Activated CD4-positive, alpha-beta memory T cell treated with anti-CD3 and anti-CD28 coated beads for 36 hours (primary cell): ENCODE results near the gene BTD. TPM values are rescaled to one million over a fixed set of nuclear protein-coding genes. Genes with fewer than 3 reads are reported as not detected.
A peak's percentile ranks its signal among the peaks of the same experiment; 100 is the strongest.

Experiments used
- CTCF ChIA-PET: fragments of 350-600 bp; sonication (Branson Sonifier 250); formaldehyde crosslinking; loops from one replicate; lab custom pipeline; 2021; ENCODE audit warnings: antibody characterized with exemption, inconsistent platforms; lab: Charles Lee
- POLR2A ChIA-PET: fragments of 350-600 bp; sonication (Branson Sonifier 250); formaldehyde crosslinking; loops from one replicate; lab custom pipeline; 2021; ENCODE audit warnings: antibody characterized with exemption; lab: Charles Lee
- DNase-seq: peaks from one replicate; pipeline ENCODE4 v3.0.0-alpha.2; 2020
- H3K27ac Mint-ChIP-seq: one replicate; pipeline ENCODE4 v1.8.0; 2021; ENCODE audit warnings: mixed read lengths
- H3K27me3 Mint-ChIP-seq: one replicate; pipeline ENCODE4 v1.8.0; 2021; ENCODE audit warnings: mixed read lengths
- H3K36me3 Mint-ChIP-seq: one replicate; pipeline ENCODE4 v1.8.0; 2021; ENCODE audit warnings: mixed read lengths
- H3K4me1 Mint-ChIP-seq: one replicate; pipeline ENCODE4 v1.8.0; 2021; ENCODE audit warnings: low read depth, mixed read lengths
- H3K4me3 Mint-ChIP-seq: one replicate; pipeline ENCODE4 v1.8.0; 2021; ENCODE audit warnings: mild to moderate bottlenecking, mixed read lengths
- H3K9me3 Mint-ChIP-seq: one replicate; pipeline ENCODE4 v1.8.0; 2021; ENCODE audit warnings: mixed read lengths
- intact Hi-C: fragments of 100-400 bp; cut with micrococcal nuclease; formaldehyde crosslinking; loops from one replicate; pipeline ENCODE4 v1.15.1; 2023
- total RNA-seq, 2 experiments: library from RNA; stranded (reverse); gene quantifications; one replicate each; pipeline ENCODE4 v1.2.3, GENCODE V29; 2021

The BTD gene
- 1 to 10 TPM; 8.6 to 8.7 TPM for total RNA-seq

- Mint-ChIP-seq H3K27me3 (no peaks in the 10 kb centered on the region), H3K4me3 (peak within 1 kb of the TSS; percentile 99), H3K27ac (peak within 1 kb of the TSS; percentile 94), H3K36me3 (peaks cover 18% of the 10 kb centered on the region), H3K9me3 (peaks cover 3% of the 10 kb centered on the region), H3K4me1 (peaks cover 43% of the 10 kb centered on the region)
- intact Hi-C loops: loop anchor here (1.0 to 2.0 kb wide), 7 partner anchors 29 to 664 kb away; partner anchors contain the start of genes CAPN7 and OXNAD1
- ChIA-PET CTCF (interaction anchor here (0.9 to 1.1 kb wide), 3 partner anchors 25 to 209 kb away, joined by 3 read pairs; no protein-coding TSS in a partner anchor), POLR2A (interaction anchor here (0.7 to 1.6 kb wide), 4 partner anchors 25 to 395 kb away, joined by 3 to 4 read pairs (median 3); partner anchors contain the start of gene CAPN7)
- peak; percentile 98 for DNase-seq
These were observed at the start of gene BTD, which contains the start of gene HACL1 for GRCh38 chr3:15601399-15602145. BTD (plus strand) TSS chr3:15601745; CDS start chr3:15635440, 33,695 bp downstream. HACL1 (minus strand) TSS chr3:15601569; CDS start chr3:15601463, 106 bp downstream.

- intact Hi-C loops: no loop called here
- no peak overlapping the region for H3K4me3 Mint-ChIP-seq
- H3K27ac Mint-ChIP-seq: no peak overlapping the region
- ChIA-PET CTCF (no interaction called here), POLR2A (no interaction called here)
- H3K27me3 Mint-ChIP-seq: no peaks in the 10 kb centered on the region
- peaks cover 4% of the 10 kb centered on the region for H3K9me3 Mint-ChIP-seq
- peaks cover 6% of the 10 kb centered on the region for H3K36me3 Mint-ChIP-seq
- H3K4me1 Mint-ChIP-seq: peaks cover 12% of the 10 kb centered on the region
- no peak for DNase-seq
These were observed 49.6 kb upstream of the BTD start for GRCh38 chr3:15551902-15552301.

GRCh38 chr3:15553749-15554148 is 47.8 kb upstream of the BTD start:
- Mint-ChIP-seq H3K27ac (no peak overlapping the region), H3K4me1 (peaks cover 21% of the 10 kb centered on the region), H3K27me3 (no peaks in the 10 kb centered on the region), H3K4me3 (no peak overlapping the region), H3K36me3 (peaks cover 6% of the 10 kb centered on the region), H3K9me3 (no peaks in the 10 kb centered on the region)
- ChIA-PET POLR2A (no interaction called here), CTCF (interaction anchor here (0.5 to 1.5 kb wide), 3 partner anchors 39 to 586 kb away, joined by 3 to 5 read pairs (median 3); no protein-coding TSS in a partner anchor)
- intact Hi-C loops: no loop called here
- no peak for DNase-seq

- H3K36me3 Mint-ChIP-seq: no peaks in the 10 kb centered on the region
- H3K4me1 Mint-ChIP-seq: peaks cover 21% of the 10 kb centered on the region
- no peak for DNase-seq
- H3K27me3 Mint-ChIP-seq: no peaks in the 10 kb centered on the region
- no peak overlapping the region for H3K4me3 Mint-ChIP-seq
- intact Hi-C loops: loop anchor here (2.0 kb wide), 2 partner anchors 20 to 288 kb away; no protein-coding TSS in a partner anchor
- ChIA-PET POLR2A (no interaction called here), CTCF (interaction anchor here (0.6 to 3.3 kb wide), 22 partner anchors 13 to 437 kb away, joined by 3 to 39 read pairs (median 4); partner anchors contain the start of gene CAPN7)
- no peak overlapping the region for H3K27ac Mint-ChIP-seq
- no peaks in the 10 kb centered on the region for H3K9me3 Mint-ChIP-seq
These were observed 45.0 kb upstream of the BTD start for GRCh38 chr3:15556512-15556911.

- ChIA-PET POLR2A (no interaction called here), CTCF (interaction anchor here (0.7 to 3.3 kb wide), 14 partner anchors 21 to 438 kb away, joined by 3 to 39 read pairs (median 4); partner anchors contain the start of gene CAPN7)
- intact Hi-C loops: loop anchor here (1.0 to 2.0 kb wide), 5 partner anchors 21 to 355 kb away; no protein-coding TSS in a partner anchor
- Mint-ChIP-seq H3K27ac (no peak overlapping the region), H3K36me3 (no peaks in the 10 kb centered on the region), H3K4me3 (no peak overlapping the region), H3K4me1 (peaks cover 21% of the 10 kb centered on the region), H3K9me3 (no peaks in the 10 kb centered on the region), H3K27me3 (no peaks in the 10 kb centered on the region)
- peak; percentile 75 for DNase-seq
These were observed 44.0 kb upstream of the BTD start for GRCh38 chr3:15557511-15557946.

GRCh38 chr3:15558581-15558980 is 43.0 kb upstream of the BTD start:
- peaks cover 2% of the 10 kb centered on the region for H3K36me3 Mint-ChIP-seq
- no peaks in the 10 kb centered on the region for H3K9me3 Mint-ChIP-seq
- DNase-seq: no peak
- H3K27ac Mint-ChIP-seq: no peak overlapping the region
- H3K27me3 Mint-ChIP-seq: no peaks in the 10 kb centered on the region
- H3K4me1 Mint-ChIP-seq: peaks cover 21% of the 10 kb centered on the region
- POLR2A ChIA-PET: no interaction called here
- H3K4me3 Mint-ChIP-seq: no peak overlapping the region
- intact Hi-C loops: no loop called here
- CTCF ChIA-PET: interaction anchor here (1.0 to 3.3 kb wide), 5 partner anchors 128 to 358 kb away, joined by 3 to 39 read pairs (median 7); partner anchors contain the start of gene CAPN7

GRCh38 chr3:15562560-15562959 is 39.0 kb upstream of the BTD start:
- H3K27ac Mint-ChIP-seq: no peak overlapping the region

GRCh38 chr3:15563190-15563589 is 38.4 kb upstream of the BTD start:
- CTCF ChIA-PET: no interaction called here
- no peak overlapping the region for H3K27ac Mint-ChIP-seq

More at GRCh38 chr3:15562560-15562959, 39.0 kb upstream of the BTD start:
- ChIA-PET CTCF (no interaction called here), POLR2A (no interaction called here)
- intact Hi-C loops: no loop called here
- H3K9me3 Mint-ChIP-seq: no peaks in the 10 kb centered on the region
- H3K4me3 Mint-ChIP-seq: no peak overlapping the region
- H3K27me3 Mint-ChIP-seq: no peaks in the 10 kb centered on the region
- no peak for DNase-seq
- H3K4me1 Mint-ChIP-seq: peaks cover 6% of the 10 kb centered on the region
- peaks cover 16% of the 10 kb centered on the region for H3K36me3 Mint-ChIP-seq

GRCh38 chr3:15572138-15572537 is 29.4 kb upstream of the BTD start:
- H3K9me3 Mint-ChIP-seq: no peaks in the 10 kb centered on the region
- intact Hi-C loops: no loop called here
- peaks cover 10% of the 10 kb centered on the region for H3K4me1 Mint-ChIP-seq
- ChIA-PET CTCF (no interaction called here), POLR2A (no interaction called here)
- no peak overlapping the region for H3K27ac Mint-ChIP-seq
- no peaks in the 10 kb centered on the region for H3K27me3 Mint-ChIP-seq
- no peak for DNase-seq
- H3K4me3 Mint-ChIP-seq: no peak overlapping the region
- H3K36me3 Mint-ChIP-seq: peaks cover 16% of the 10 kb centered on the region

More at GRCh38 chr3:15563190-15563589, 38.4 kb upstream of the BTD start:
- H3K9me3 Mint-ChIP-seq: no peaks in the 10 kb centered on the region
- DNase-seq: no peak
- H3K4me1 Mint-ChIP-seq: peaks cover 6% of the 10 kb centered on the region
- POLR2A ChIA-PET: no interaction called here
- H3K4me3 Mint-ChIP-seq: no peak overlapping the region
- H3K27me3 Mint-ChIP-seq: no peaks in the 10 kb centered on the region
- H3K36me3 Mint-ChIP-seq: peaks cover 20% of the 10 kb centered on the region
- intact Hi-C loops: no loop called here

GRCh38 chr3:15575446-15575845 is 26.1 kb upstream of the BTD start:
- CTCF ChIA-PET: no interaction called here
- intact Hi-C loops: no loop called here
- Mint-ChIP-seq H3K36me3 (peaks cover 17% of the 10 kb centered on the region), H3K27me3 (no peaks in the 10 kb centered on the region), H3K4me1 (peaks cover 1% of the 10 kb centered on the region), H3K27ac (no peak overlapping the region), H3K4me3 (no peak overlapping the region), H3K9me3 (no peaks in the 10 kb centered on the region)
- POLR2A ChIA-PET: no interaction called here
- DNase-seq: no peak

- no peaks in the 10 kb centered on the region for H3K9me3 Mint-ChIP-seq
- intact Hi-C loops: no loop called here
- H3K27ac Mint-ChIP-seq: no peak overlapping the region
- peaks cover 12% of the 10 kb centered on the region for H3K36me3 Mint-ChIP-seq
- H3K27me3 Mint-ChIP-seq: no peaks in the 10 kb centered on the region
- ChIA-PET POLR2A (no interaction called here), CTCF (no interaction called here)
- H3K4me1 Mint-ChIP-seq: no peaks in the 10 kb centered on the region
- no peak overlapping the region for H3K4me3 Mint-ChIP-seq
- DNase-seq: no peak
These were observed 25.1 kb upstream of the BTD start for GRCh38 chr3:15576475-15576874.

- intact Hi-C loops: no loop called here
- no peaks in the 10 kb centered on the region for H3K27me3 Mint-ChIP-seq
- ChIA-PET POLR2A (no interaction called here), CTCF (interaction anchor here (0.7 kb wide), 1 partner anchor 1672 kb away, joined by 3 read pairs; no protein-coding TSS in a partner anchor)
- H3K4me3 Mint-ChIP-seq: no peak overlapping the region
- peaks cover 10% of the 10 kb centered on the region for H3K36me3 Mint-ChIP-seq
- no peak for DNase-seq
- no peaks in the 10 kb centered on the region for H3K9me3 Mint-ChIP-seq
- H3K4me1 Mint-ChIP-seq: no peaks in the 10 kb centered on the region
- H3K27ac Mint-ChIP-seq: no peak overlapping the region
These were observed 23.2 kb upstream of the BTD start for GRCh38 chr3:15578289-15578867.
